HG03460 (cell line): ENCODE results near the gene DENND2A.

Source experiments
- ATAC-seq: cut with Tn5 transposase; IDR thresholded peaks from one replicate; pipeline ENCODE4 v1.9.1; 2021; ENCODE audit not compliant: unreplicated experiment

DENND2A gene

GRCh38 chr7:140476698-140477261 is 163.8 kb downstream of the DENND2A start:
- no peak for ATAC-seq

GRCh38 chr7:140475747-140476333 is 164.8 kb downstream of the DENND2A start:
- ATAC-seq: no peak
